ENCODE measurements around the gene TMEM51.

GRCh38 chr1:15167386-15167785 is 13.8 kb downstream of the TMEM51 start:
- TF ChIP-seq CTCF (IDR thresholded peaks at IDR 0.05; ENCODE audit: low read depth, low read length, poor library complexity, severe bottlenecking): no peak
- TF ChIP-seq EZH2phosphoT487 (IDR thresholded peaks at IDR 0.05; ENCODE audit: borderline replicate concordance, low read length): no peak

All from DOHH2 (cell line).